Dendritic cell treated with granulocyte-macrophage colony-stimulating factor and Interleukin-4, amounts not matched to agents 40 ng/mL and 50 ng/mL, for 4 days (primary cell): ENCODE measurements around the gene TFIP11.

Experiments
- H3K27ac Mint-ChIP-seq: one replicate; pipeline ENCODE4 v1.8.0; 2022; ENCODE audit warnings: mild to moderate bottlenecking, mixed read lengths
- H3K27me3 Mint-ChIP-seq: one replicate; pipeline ENCODE4 v1.8.0; 2022; ENCODE audit warnings: mild to moderate bottlenecking, mixed read lengths
- H3K36me3 Mint-ChIP-seq: one replicate; pipeline ENCODE4 v1.8.0; 2022; ENCODE audit warnings: low read depth, mixed read lengths
- H3K4me1 Mint-ChIP-seq: one replicate; pipeline ENCODE4 v1.8.0; 2022; ENCODE audit warnings: low read depth, mixed read lengths
- H3K4me3 Mint-ChIP-seq: one replicate; pipeline ENCODE4 v1.8.0; 2022; ENCODE audit warnings: mild to moderate bottlenecking, moderate library complexity, mixed read lengths
- H3K9me3 Mint-ChIP-seq: one replicate; pipeline ENCODE4 v1.8.0; 2022; ENCODE audit warnings: mixed read lengths
- intact Hi-C: fragments of 100-400 bp; cut with micrococcal nuclease; formaldehyde crosslinking; loops from one replicate; pipeline ENCODE4 v1.15.0; 2022

Gene TFIP11

GRCh38 chr22:26466196-26466595 is 46.1 kb downstream of the TFIP11 start:
- Mint-ChIP-seq H3K4me1 (peaks cover 5% of the 10 kb centered on the region), H3K9me3 (no peaks in the 10 kb centered on the region), H3K36me3 (peaks cover 97% of the 10 kb centered on the region), H3K4me3 (no peak overlapping the region), H3K27me3 (no peaks in the 10 kb centered on the region), H3K27ac (no peak overlapping the region)
- intact Hi-C loops, result no loop called here

DNA sequence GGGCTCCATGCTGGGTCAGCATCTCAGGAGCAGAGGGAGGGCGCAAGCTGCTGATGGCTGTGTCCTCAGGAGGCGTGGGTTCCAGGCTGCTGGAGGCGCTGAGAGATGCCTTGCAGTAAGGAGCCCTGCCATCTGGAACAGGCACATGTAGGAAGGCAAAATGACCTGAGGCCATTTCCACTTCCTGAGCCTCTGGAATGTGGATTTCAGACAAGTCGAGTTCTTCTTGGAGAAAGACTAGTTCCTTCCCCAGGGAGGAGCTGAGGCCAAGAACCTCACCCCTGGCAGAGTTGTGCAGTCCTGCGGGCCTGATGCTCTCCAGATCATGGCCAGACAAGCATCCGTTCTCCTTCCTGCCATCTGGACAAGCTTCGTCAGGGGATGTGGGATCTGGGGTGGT is 48.0 kb downstream of the TFIP11 start:
- Mint-ChIP-seq H3K27ac (no peak overlapping the region), H3K27me3 (no peaks in the 10 kb centered on the region), H3K4me1 (peaks cover 5% of the 10 kb centered on the region), H3K36me3 (peaks cover 86% of the 10 kb centered on the region), H3K9me3 (no peaks in the 10 kb centered on the region), H3K4me3 (no peak overlapping the region)
- intact Hi-C loops, result no loop called here

GRCh38 chr22:26463688-26464087 is 48.6 kb downstream of the TFIP11 start:
- H3K27ac Mint-ChIP-seq, result no peak overlapping the region
- intact Hi-C loops, result no loop called here
- H3K9me3 Mint-ChIP-seq, result no peaks in the 10 kb centered on the region
- no peaks in the 10 kb centered on the region for H3K27me3 Mint-ChIP-seq
- H3K4me1 Mint-ChIP-seq, result peaks cover 5% of the 10 kb centered on the region
- no peak overlapping the region for H3K4me3 Mint-ChIP-seq
- peaks cover 85% of the 10 kb centered on the region for H3K36me3 Mint-ChIP-seq

GRCh38 chr22:26463101-26463661 is 49.1 kb downstream of the TFIP11 start:
- Mint-ChIP-seq H3K27ac (no peak overlapping the region), H3K36me3 (peaks cover 84% of the 10 kb centered on the region), H3K9me3 (no peaks in the 10 kb centered on the region), H3K4me1 (peaks cover 5% of the 10 kb centered on the region), H3K27me3 (no peaks in the 10 kb centered on the region), H3K4me3 (no peak overlapping the region)
- intact Hi-C loops, result no loop called here

GRCh38 chr22:26462641-26463040 is 49.6 kb downstream of the TFIP11 start:
- Mint-ChIP-seq H3K27ac (no peak overlapping the region), H3K36me3 (peaks cover 84% of the 10 kb centered on the region), H3K4me3 (no peak overlapping the region), H3K9me3 (no peaks in the 10 kb centered on the region), H3K4me1 (peaks cover 5% of the 10 kb centered on the region), H3K27me3 (no peaks in the 10 kb centered on the region)
- intact Hi-C loops, result no loop called here

- intact Hi-C loops, result no loop called here
- H3K9me3 Mint-ChIP-seq, result no peaks in the 10 kb centered on the region
- no peak overlapping the region for H3K4me3 Mint-ChIP-seq
- peaks cover 84% of the 10 kb centered on the region for H3K36me3 Mint-ChIP-seq
- H3K27me3 Mint-ChIP-seq, result no peaks in the 10 kb centered on the region
- H3K4me1 Mint-ChIP-seq, result peaks cover 5% of the 10 kb centered on the region
- no peak overlapping the region for H3K27ac Mint-ChIP-seq
Measured at GRCh38 chr22:26462051-26462450, 50.2 kb downstream of the TFIP11 start.

DNA sequence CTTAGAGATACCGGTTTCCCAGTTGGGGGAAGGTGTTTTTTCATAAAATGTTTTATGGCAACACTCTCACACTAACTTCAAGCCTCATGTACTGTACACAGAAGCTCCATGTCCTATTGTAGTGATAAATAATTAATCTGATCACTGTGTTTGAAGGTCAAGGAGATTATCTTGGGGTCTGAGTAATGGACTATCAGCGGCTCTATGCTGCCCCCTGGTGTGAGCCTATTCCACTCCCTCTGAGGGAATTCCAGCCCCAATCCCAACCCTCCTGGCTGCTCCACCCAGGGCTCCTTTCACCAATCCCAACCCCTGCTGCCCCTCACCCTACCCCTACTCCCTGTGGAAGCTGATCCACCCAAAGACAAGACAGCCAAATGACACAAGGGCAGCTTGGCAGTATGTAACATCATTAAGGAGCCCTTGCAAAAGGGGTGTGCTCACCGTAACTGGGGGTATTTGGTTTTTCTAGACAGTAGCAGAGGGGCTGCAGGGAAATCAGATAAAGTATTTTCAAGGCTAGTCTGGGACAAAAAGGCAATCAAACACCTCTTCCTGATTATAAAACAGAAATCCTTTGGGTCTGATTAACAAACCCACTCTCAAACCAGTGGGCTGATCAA is 51.0 kb downstream of the TFIP11 start:
- Mint-ChIP-seq H3K9me3 (no peaks in the 10 kb centered on the region), H3K36me3 (peaks cover 80% of the 10 kb centered on the region), H3K27me3 (no peaks in the 10 kb centered on the region), H3K4me3 (no peak overlapping the region), H3K4me1 (peaks cover 5% of the 10 kb centered on the region), H3K27ac (no peak overlapping the region)
- intact Hi-C loops, result loop anchor here (1.0 kb wide), 1 partner anchor 63 kb away; no protein-coding TSS in a partner anchor

GRCh38 chr22:26460202-26460601 is 52.1 kb downstream of the TFIP11 start:
- Mint-ChIP-seq H3K4me3 (no peak overlapping the region), H3K4me1 (peaks cover 5% of the 10 kb centered on the region), H3K27me3 (no peaks in the 10 kb centered on the region), H3K36me3 (peaks cover 77% of the 10 kb centered on the region), H3K9me3 (no peaks in the 10 kb centered on the region), H3K27ac (no peak overlapping the region)
- intact Hi-C loops, result no loop called here

- intact Hi-C loops, result no loop called here
- Mint-ChIP-seq H3K27ac (no peak overlapping the region), H3K27me3 (no peaks in the 10 kb centered on the region), H3K4me1 (no peaks in the 10 kb centered on the region), H3K9me3 (no peaks in the 10 kb centered on the region), H3K36me3 (peaks cover 75% of the 10 kb centered on the region), H3K4me3 (no peak overlapping the region)
Measured at GRCh38 chr22:26457661-26458272, 54.5 kb downstream of the TFIP11 start.

- no peaks in the 10 kb centered on the region for H3K27me3 Mint-ChIP-seq
- no peaks in the 10 kb centered on the region for H3K9me3 Mint-ChIP-seq
- H3K27ac Mint-ChIP-seq, result no peak overlapping the region
- intact Hi-C loops, result no loop called here
- H3K4me3 Mint-ChIP-seq, result no peak overlapping the region
- peaks cover 85% of the 10 kb centered on the region for H3K36me3 Mint-ChIP-seq
- H3K4me1 Mint-ChIP-seq, result peaks cover 7% of the 10 kb centered on the region
Measured at GRCh38 chr22:26453812-26454500, 58.3 kb downstream of the TFIP11 start.

DNA sequence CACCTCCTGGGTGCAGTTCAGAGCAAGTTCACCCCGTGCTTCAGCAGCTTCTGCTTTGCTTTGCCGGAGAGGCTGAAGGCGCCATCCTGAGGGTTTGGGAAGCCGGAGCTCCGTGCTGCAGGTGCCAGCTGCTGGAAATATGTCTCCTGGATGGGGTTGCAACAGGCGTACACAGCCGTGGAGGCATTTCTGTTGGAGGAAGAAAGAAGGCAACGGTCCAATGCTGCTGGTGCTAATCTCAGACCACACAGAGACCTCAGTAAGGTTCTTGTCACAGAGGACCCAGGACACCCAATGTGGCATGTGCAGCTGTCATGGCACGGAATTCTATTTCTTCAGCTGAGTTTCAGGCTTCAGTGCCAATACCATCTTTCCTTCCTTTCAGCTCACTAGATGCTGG is 59.1 kb downstream of the TFIP11 start:
- H3K4me3 Mint-ChIP-seq, result no peak overlapping the region
- H3K27me3 Mint-ChIP-seq, result no peaks in the 10 kb centered on the region
- H3K9me3 Mint-ChIP-seq, result no peaks in the 10 kb centered on the region
- intact Hi-C loops, result no loop called here
- peaks cover 81% of the 10 kb centered on the region for H3K36me3 Mint-ChIP-seq
- H3K27ac Mint-ChIP-seq, result no peak overlapping the region
- peaks cover 8% of the 10 kb centered on the region for H3K4me1 Mint-ChIP-seq

- Mint-ChIP-seq H3K27me3 (no peaks in the 10 kb centered on the region), H3K27ac (no peak overlapping the region), H3K9me3 (no peaks in the 10 kb centered on the region), H3K4me3 (no peak overlapping the region), H3K4me1 (peaks cover 16% of the 10 kb centered on the region), H3K36me3 (peaks cover 78% of the 10 kb centered on the region)
- intact Hi-C loops, result no loop called here
Measured at GRCh38 chr22:26452236-26453016, 59.8 kb downstream of the TFIP11 start.

DNA sequence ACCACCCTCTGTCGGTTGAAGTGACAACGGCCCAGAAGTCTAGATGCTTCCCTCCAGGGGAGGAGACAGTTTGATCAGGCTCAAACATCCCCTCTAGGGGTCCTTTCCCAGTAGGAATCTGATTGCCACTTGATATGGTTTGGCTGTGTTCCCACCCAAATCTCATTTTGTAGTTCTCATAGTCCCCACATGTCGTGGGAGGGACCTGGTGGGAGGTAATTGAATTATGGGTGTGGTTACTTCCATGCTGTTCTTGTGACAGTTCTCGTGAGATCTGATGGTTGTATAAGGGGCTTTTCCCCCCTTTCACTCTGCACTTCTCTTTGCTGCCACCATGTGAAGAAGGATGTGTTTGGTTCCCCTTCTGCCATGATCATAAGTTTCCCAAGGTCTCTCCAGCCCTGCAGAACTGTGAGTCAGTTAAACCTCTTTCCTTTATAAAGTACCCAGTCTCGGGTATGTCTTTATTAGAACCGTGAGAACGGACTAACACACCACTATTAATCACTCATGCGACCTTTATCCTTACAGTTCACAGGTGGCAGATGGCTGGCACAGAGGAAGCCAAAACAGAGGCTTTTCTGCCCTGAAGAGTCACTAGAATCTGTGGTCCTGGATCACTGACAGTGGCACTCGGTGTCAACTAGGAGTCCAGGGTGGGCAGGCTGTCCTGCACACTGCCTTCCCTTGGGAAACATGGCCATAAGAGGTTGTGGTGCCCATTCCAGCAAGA is 61.7 kb downstream of the TFIP11 start:
- Mint-ChIP-seq H3K4me3 (no peak overlapping the region), H3K27me3 (no peaks in the 10 kb centered on the region), H3K27ac (no peak overlapping the region), H3K9me3 (no peaks in the 10 kb centered on the region), H3K36me3 (peaks cover 82% of the 10 kb centered on the region), H3K4me1 (peaks cover 16% of the 10 kb centered on the region)
- intact Hi-C loops, result no loop called here
